SK-N-SH (cell line): ENCODE data around the gene TRAFD1. TPM values are rescaled to one million over a fixed set of nuclear protein-coding genes. Genes with fewer than 3 reads are reported as not detected.
A peak's percentile ranks its signal among the peaks of the same experiment; 100 is the strongest.
"Not testable (repeated sequence)": the region's sequence is repeated elsewhere in the genome, so short reads cannot be mapped to it uniquely, and the experiment has no call there.

Source experiments
- CTCF ChIA-PET: fragments of 300-600, 350-600 bp; formaldehyde crosslinking; extraction: SDS; loops from one replicate; lab custom pipeline; 2021; lab: Yijun Ruan, JAX
- POLR2A ChIA-PET: fragments of 350-600 bp; sonication (Branson Sonifier 250); formaldehyde crosslinking; extraction: SDS; loops from one replicate; lab custom pipeline; 2020; ENCODE audit warnings: antibody characterized with exemption, inconsistent platforms; lab: Yijun Ruan, JAX
- DNase-seq: peaks from one replicate; pipeline ENCODE4 v3.0.0; 2012
- H2AFZ ChIP-seq: fragments of 200-600 bp; sonication (generic); 2 replicates; pipeline ENCODE4 v1.8.1; 2016; ENCODE audit warnings: antibody characterized with exemption, mild to moderate bottlenecking, low read depth
- H3F3A ChIP-seq: fragments of 200-600 bp; sonication (generic); replicated peaks from 2 replicates; pipeline ENCODE3; 2016; ENCODE audit warnings: antibody characterized with exemption, mild to moderate bottlenecking; ENCODE audit not compliant: insufficient read depth
- H3K27ac ChIP-seq, 2 experiments: fragments of 200-500 bp in 1 of 2; fragments of 200-600 bp in 1 of 2; sonication (Bioruptor generic) in 1 of 2; sonication (generic), shearing (Covaris generic) in 1 of 2; 2 replicates each; pipeline versions ENCODE4 v1.5.1 to v1.6.1; 2014 to 2016; ENCODE audit warnings: low read depth in 2 of 2, inconsistent platforms in 1 of 2, low read length in 1 of 2, mild to moderate bottlenecking in 1 of 2, mixed read lengths in 1 of 2
- H3K27me3 ChIP-seq: fragments of 200-600 bp; sonication (generic), shearing (Covaris generic); 2 replicates; pipeline ENCODE4 v1.6.1; 2016; ENCODE audit warnings: mixed run types; ENCODE audit not compliant: insufficient read depth
- H3K36me3 ChIP-seq, 2 experiments: fragments of 200-500 bp in 1 of 2; fragments of 200-600 bp in 1 of 2; sonication (Bioruptor generic) in 1 of 2; sonication (generic) in 1 of 2; replicated peaks in 1 of 2; 2 replicates each; pipeline versions ENCODE3 to v1.5.1; 2014 to 2016; ENCODE audit warnings: low read length in 1 of 2, mild to moderate bottlenecking in 1 of 2; ENCODE audit not compliant: insufficient read depth in 2 of 2, control insufficient read depth in 1 of 2
- H3K4me1 ChIP-seq, 2 experiments: fragments of 200-500 bp in 1 of 2; fragments of 200-600 bp in 1 of 2; sonication (Bioruptor generic) in 1 of 2; sonication (generic), shearing (Covaris generic) in 1 of 2; 2 replicates each; pipeline versions ENCODE4 v1.5.1 to v1.6.1; 2014 to 2016; ENCODE audit warnings: low read depth in 1 of 2, low read length in 1 of 2, mixed run types in 1 of 2; ENCODE audit not compliant: insufficient read depth in 2 of 2, control insufficient read depth in 1 of 2
- H3K4me2 ChIP-seq: fragments of 200-600 bp; sonication (generic), shearing (Covaris generic); 2 replicates; pipeline ENCODE4 v1.6.1; 2017; ENCODE audit warnings: mixed run types
- H3K4me3 ChIP-seq, 2 experiments: fragments of 200-500 bp in 1 of 2; fragments of 200-600 bp in 1 of 2; sonication (Bioruptor generic) in 1 of 2; sonication (generic), shearing (Covaris generic) in 1 of 2; 2 replicates each; pipeline versions ENCODE4 v1.5.1 to v1.8.1; 2014 to 2016; ENCODE audit warnings: low read depth in 2 of 2, inconsistent platforms in 1 of 2, low read length in 1 of 2, mild to moderate bottlenecking in 1 of 2, mixed read lengths in 1 of 2, moderate library complexity in 1 of 2
- H3K79me2 ChIP-seq: fragments of 200-600 bp; sonication (generic); 2 replicates; pipeline ENCODE4 v1.8.1; 2017; ENCODE audit warnings: mild to moderate bottlenecking; ENCODE audit not compliant: insufficient read depth
- H3K9ac ChIP-seq: fragments of 200-600 bp; sonication (generic); 2 replicates; pipeline ENCODE4 v1.6.1; 2017; ENCODE audit warnings: mixed run types
- H3K9me2 ChIP-seq: fragments of 200-600 bp; sonication (generic); 2 replicates; pipeline ENCODE4 v1.6.1; 2017; ENCODE audit warnings: mixed run types
- H3K9me3 ChIP-seq: fragments of 200-600 bp; sonication (generic); 2 replicates; pipeline ENCODE4 v1.6.1; 2017; ENCODE audit warnings: mixed run types, mild to moderate bottlenecking, moderate library complexity
- H4K20me1 ChIP-seq: fragments of 200-600 bp; sonication (generic); 2 replicates; pipeline ENCODE4 v1.6.1; 2017; ENCODE audit warnings: mild to moderate bottlenecking, mixed run types; ENCODE audit not compliant: insufficient read depth
- ELF1 ChIP-seq: IDR thresholded peaks from 2 replicates; pipeline ENCODE4 v1.4.0; 2012
- EZH2phosphoT487 ChIP-seq: fragments of 200-600 bp; sonication (generic); IDR thresholded peaks from 2 replicates; pipeline ENCODE4 v1.6.1; 2017; ENCODE audit warnings: low read depth, mixed run types, mild to moderate bottlenecking, antibody characterized with exemption, moderate library complexity, borderline replicate concordance
- GATA2 ChIP-seq: sonication (generic); formaldehyde crosslinking; IDR thresholded peaks from 2 replicates; pipeline ENCODE4 v1.5.0; 2020; ENCODE audit warnings: mild to moderate bottlenecking, missing genetic modification reagents
- JUND ChIP-seq: IDR thresholded peaks from 2 replicates; pipeline ENCODE4 v1.4.0; 2012
- MEF2A ChIP-seq: IDR thresholded peaks from 2 replicates; pipeline ENCODE4 v1.4.0; 2012; ENCODE audit warnings: low read depth, borderline replicate concordance
- PBX3 ChIP-seq: IDR thresholded peaks from 2 replicates; pipeline ENCODE4; 2012
- POLR2AphosphoS5 ChIP-seq: IDR thresholded peaks from 2 replicates; pipeline ENCODE4 v1.6.1; 2012; ENCODE audit warnings: low read depth, low read length
- RAD21 ChIP-seq: IDR thresholded peaks from 2 replicates; pipeline ENCODE4 v1.6.1; 2012; ENCODE audit warnings: mild to moderate bottlenecking, low read length
- REST ChIP-seq: IDR thresholded peaks from 2 replicates; pipeline ENCODE4 v1.6.1; 2012; ENCODE audit warnings: mild to moderate bottlenecking, low read depth, low read length, moderate library complexity
- SIN3A ChIP-seq: IDR thresholded peaks from 2 replicates; pipeline ENCODE4 v1.6.1; 2012; ENCODE audit warnings: low read depth, mild to moderate bottlenecking, low read length, moderate library complexity, borderline replicate concordance
- SMC3 ChIP-seq: IDR thresholded peaks from 2 replicates; pipeline ENCODE4 v1.6.1; 2012; ENCODE audit warnings: low read depth, low read length, improper control_type of control experiment
- TAF1 ChIP-seq: IDR thresholded peaks from 2 replicates; pipeline ENCODE4 v1.6.1; 2012; ENCODE audit warnings: low read depth, mild to moderate bottlenecking, low read length, moderate library complexity, borderline replicate concordance
- TCF12 ChIP-seq: IDR thresholded peaks from 2 replicates; pipeline ENCODE4 v1.4.0; 2012
- YY1 ChIP-seq: IDR thresholded peaks from 2 replicates; pipeline ENCODE4 v1.4.0; 2012; ENCODE audit warnings: low read depth, mild to moderate bottlenecking
- WGBS: methylation state at CpG from one replicate; pipeline ENCODE4 v1.1.6; 2017; ENCODE audit warnings: low lambda C conversion rate; 5-methylcytosine and 5-hydroxymethylcytosine counted together
- polyA plus RNA-seq, 3 experiments: library from polyadenylated mRNA; depleted of rRNA; stranded (reverse); fragments of >200 nt; gene quantifications; 2 replicates each; pipeline ENCODE4 v1.2.3, GENCODE V29; 2012

TRAFD1 gene
- polyA plus RNA-seq, 1 of the 3 experiments (the other 2 are of a cell fraction): 12.4 TPM

- TF ChIP-seq REST (no peak), TCF12 (peak; percentile 63; the same call in 1 of the 2 replicates), MEF2A (no peak), POLR2AphosphoS5 (peak; percentile 31; the same call in 1 of the 2 replicates)
- TF ChIP-seq, all 33 proteins: peak for 7
Observed at GRCh38 chr12:112096667-112097066, 28.7 kb upstream of the TRAFD1 start (continued).

- no peak overlapping the region for H3K27ac ChIP-seq
- H3K79me2 ChIP-seq: peaks cover 99% of the 10 kb centered on the region
- no peak overlapping the region for H3K4me2 ChIP-seq
- no peak for DNase-seq
- no peaks in the 10 kb centered on the region for H3K9me3 ChIP-seq
- H3K9me2 ChIP-seq: no peaks in the 10 kb centered on the region
- CTCF ChIA-PET: interaction anchor here (2.2 kb wide), 1 partner anchor 11 kb away, joined by 6 read pairs; the partner anchor contains the start of gene NAA25
- peaks cover 32% of the 10 kb centered on the region for H4K20me1 ChIP-seq
- no peaks in the 10 kb centered on the region for H3K27me3 ChIP-seq
- H3K4me3 ChIP-seq: no peak overlapping the region
- WGBS: 89% methylated on average over 8 of the region's 8 CpGs
- POLR2A ChIA-PET: no interaction called here
- H3K4me1 ChIP-seq: peaks cover 0 to 11% of the 10 kb centered on the region in 2 experiments; a peak in 2 of 4 replicates
- TF ChIP-seq TCF12 (no peak), TAF1 (no peak), EZH2phosphoT487 (no peak), RAD21 (no peak), YY1 (no peak), JUND (no peak), GATA2 (CRISPR knock-in tag) (no peak), MEF2A (no peak), SMC3 (no peak), SIN3A (no peak), ELF1 (no peak), PBX3 (no peak)
- H3K36me3 ChIP-seq: peaks cover 6 to 47% of the 10 kb centered on the region in 2 experiments
- H3K9ac ChIP-seq: no peak overlapping the region
- H3F3A ChIP-seq: peaks cover 6% of the 10 kb centered on the region
- H2AFZ ChIP-seq: no peak overlapping the region
Observed at GRCh38 chr12:112097641-112098040, 27.7 kb upstream of the TRAFD1 start.

GRCh38 chr12:112100500-112100899, 24.9 kb upstream of the TRAFD1 start:
- H3K4me1 ChIP-seq: peaks cover 0 to 11% of the 10 kb centered on the region in 2 experiments; a peak in 2 of 4 replicates
- peaks cover 7 to 39% of the 10 kb centered on the region in 2 experiments for H3K36me3 ChIP-seq
- POLR2A ChIA-PET, H3K27me3 ChIP-seq, H3K27ac ChIP-seq, H2AFZ ChIP-seq, H3F3A ChIP-seq, H3K4me3 ChIP-seq, CTCF ChIA-PET, DNase-seq, H3K4me2 ChIP-seq, H3K9me2 ChIP-seq, H3K9me3 ChIP-seq, H3K9ac ChIP-seq: not testable (repeated sequence)
- 98% methylated on average over 15 of the region's 15 CpGs for WGBS
- peaks cover 99% of the 10 kb centered on the region for H3K79me2 ChIP-seq
- H4K20me1 ChIP-seq: peaks cover 56% of the 10 kb centered on the region
